CD4-positive, alpha-beta T cell treated with Interleukin-21 for 1 hour (primary cell): ENCODE measurements around the gene MYH14.
"Not testable (repeated sequence)": the region's sequence is repeated elsewhere in the genome, so short reads cannot be mapped to it uniquely, and the experiment has no call there.

Experiments used
- DNase-seq: peaks from one replicate; pipeline ENCODE4 v3.0.0-alpha.2; 2020

The MYH14 gene

DNA sequence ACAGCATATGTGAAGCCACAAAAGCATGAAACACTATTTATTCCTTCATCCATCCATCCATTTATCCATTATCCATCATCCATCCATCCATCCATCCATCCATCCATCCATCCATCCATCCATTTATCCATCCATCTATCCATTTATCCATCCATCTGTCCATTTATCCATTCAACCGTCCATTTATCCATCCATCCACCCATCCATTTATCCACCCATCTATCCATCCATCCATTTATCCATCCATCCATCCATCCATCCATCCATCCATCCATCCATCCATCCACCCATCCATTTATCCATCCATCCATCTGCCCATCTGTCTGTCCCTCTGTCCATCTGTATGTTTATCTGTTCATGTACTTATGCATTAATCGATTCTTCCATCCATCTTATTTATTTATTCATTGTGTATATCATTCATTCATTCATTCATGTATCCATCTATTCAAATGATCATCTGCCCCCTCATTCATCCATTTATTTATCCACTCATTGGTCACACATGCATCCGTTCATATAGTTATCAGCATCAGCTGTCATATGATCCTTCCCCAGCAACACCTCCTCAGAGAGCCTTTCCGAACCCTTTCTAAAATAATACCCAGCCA lies 7.0 kb upstream of the MYH14 start:
- DNase-seq, result no peak

DNA sequence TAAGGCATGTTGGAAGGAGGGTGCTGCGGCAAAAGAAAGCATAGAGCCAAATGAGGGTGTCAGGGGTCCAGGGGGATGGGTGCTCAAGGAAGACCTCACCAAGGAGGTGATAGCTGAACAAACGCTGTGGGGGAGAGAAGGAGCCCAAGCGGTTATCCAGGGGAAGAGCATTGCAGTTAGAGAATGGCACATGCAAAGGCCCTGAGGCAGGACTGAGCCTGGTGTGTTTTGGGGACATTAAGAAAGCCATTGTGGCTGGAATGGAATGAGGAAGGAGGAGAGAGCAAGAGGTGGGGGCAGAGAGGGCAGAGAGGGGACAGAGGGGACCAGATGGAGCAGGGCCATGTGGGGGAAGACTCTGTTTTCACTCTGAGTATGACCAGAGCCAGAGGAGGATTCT lies 6.1 kb upstream of the MYH14 start:
- no peak for DNase-seq

DNA sequence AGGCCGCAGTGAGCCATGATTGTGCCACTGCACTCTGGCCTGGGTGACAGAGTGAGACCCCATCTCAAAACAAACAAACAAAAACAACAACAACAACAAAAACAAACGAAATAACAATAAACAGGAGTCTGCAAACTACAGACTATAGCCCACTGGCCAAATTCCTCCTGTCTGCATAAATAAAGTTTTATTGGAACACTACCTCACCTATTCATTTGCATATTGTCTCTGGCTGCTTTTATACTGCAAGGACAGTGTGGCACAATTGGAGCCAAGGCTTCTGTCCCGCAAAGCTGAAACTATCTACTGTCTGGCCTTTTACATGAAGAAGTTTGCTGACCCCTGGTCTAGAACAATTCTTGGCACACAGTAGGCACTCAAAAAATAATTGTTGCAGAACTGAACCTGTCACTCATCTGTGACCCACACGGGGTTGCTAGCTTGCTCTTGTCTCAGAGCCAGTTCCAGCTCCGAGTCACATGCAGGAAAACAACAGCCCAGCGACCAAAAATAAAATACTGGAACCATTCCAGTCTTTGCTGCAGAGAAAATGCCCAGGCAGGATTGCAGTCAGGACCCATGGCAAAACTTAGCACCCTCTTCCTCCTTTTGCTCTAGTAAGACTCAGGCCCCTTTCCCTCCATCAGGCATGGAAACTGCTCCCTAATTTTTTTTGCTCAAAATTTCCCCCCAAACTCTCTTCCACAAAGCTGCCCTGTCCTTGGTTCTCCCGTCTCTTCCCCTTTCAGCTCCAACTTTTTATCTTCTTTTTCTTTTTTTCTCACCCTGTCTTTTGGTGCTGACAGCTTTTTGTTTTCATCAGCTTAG lies 4.8 kb upstream of the MYH14 start:
- no peak for DNase-seq

DNA sequence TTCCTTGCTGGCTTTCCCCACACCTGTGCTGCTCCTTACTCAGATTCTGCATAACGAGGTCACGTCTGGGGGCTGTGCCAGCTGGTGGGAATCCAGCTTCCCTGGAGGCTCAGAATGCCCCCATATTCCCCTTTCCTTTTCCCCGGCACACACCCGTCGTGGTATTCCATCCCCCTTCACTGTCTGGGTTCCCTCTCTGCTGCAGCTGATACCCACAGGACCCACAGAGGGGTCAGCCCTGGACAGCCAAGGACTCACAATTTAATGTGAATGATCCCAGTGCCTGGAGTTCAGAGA lies 4.2 kb upstream of the MYH14 start:
- DNase-seq, result no peak

DNA sequence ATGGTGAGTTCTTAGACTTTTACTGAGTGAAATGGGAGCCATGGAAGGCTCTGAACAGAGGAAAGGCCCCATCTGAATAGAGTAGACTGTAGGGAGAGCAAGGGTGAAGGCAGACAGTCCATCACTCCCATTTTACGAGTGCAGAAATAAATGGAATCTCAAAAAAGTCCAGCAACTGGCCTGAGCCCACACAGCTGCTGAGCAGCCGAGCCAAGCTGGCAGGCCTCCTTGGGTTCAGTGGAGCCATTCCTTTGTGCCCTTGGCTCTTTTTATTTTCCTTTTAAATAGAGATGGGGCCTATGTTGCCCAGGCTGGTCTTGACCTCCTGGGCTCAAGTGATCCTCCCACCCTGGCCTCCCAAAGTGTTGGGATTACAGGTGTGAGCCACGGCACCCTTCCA lies 1.0 kb upstream of the MYH14 start:
- DNase-seq, result no peak

DNA sequence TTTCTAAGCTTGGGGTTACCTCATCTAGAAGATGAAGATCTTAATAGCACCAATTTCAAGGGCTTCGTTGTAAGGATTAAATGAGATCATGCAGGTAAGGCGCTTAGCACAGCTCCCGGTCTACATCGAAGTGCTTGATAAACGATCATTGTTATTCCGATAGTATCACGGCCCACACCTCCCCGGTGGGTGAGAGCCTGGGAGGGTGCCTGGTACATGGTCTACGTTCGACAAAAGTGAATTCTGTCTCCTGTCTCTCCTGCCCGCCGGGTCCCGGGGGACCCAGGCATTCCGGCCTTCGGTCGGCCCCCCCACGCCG lies 501 bp upstream of the MYH14 start:
- no peak for DNase-seq

DNA sequence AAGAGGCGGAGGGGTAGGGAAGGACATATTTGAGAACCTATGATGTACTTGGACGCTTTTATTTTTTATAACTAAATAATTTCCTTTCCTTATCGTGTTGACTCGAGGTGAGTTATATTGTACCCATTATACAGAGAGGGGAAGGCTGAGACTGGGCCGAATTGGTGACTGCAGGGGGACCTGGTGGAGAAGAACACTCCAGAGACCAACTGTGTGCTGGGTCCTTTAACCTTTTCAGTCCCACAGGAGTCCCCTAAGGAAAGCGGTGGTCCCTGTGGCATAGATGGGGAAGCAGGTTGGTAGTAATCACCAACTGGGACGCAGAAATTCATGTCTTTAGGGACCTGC lies 633 bp downstream of the MYH14 start:
- no peak for DNase-seq

DNA sequence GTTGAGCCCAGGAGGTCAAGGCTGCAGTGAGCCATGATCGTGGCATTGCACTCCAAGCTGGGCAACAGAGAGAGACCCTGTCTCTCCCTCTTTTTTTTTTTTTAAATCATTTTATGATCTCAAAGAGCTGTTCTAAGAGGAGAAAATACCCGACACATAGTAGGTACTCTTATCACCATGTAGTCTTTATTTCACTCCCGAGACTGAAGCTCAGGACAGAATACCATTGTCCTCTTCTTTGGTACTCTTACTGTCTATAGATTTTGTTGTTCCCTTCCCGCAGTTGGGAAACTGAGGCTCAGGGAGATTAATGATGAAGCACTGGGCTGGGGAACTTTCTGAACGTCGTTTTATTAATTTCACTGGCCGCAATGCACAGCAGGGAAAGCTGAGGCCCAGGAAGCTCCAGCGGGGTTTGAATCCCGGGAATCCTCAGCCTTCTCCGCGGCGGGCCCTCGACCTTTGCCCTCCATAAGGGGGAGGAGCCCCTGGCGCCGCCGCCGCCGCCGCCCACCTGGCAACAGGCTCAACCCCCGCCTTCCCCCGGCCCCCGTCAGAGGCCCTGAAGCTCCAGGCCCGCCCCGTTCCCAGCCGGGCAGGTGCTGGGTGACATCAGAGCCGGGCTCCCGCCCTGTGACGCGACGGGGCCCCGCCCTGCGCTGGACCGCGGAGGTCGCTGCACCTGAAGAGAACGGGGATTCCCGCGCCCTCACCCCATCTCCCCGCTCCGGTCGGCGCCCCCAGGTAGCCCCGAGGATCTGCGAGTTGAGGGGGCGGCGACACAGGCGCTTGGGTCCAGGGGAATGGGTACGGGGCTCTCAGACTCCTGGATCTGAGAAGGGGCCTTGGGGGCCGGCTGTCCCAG lies 1.6 kb downstream of the MYH14 start:
- no peak for DNase-seq

DNA sequence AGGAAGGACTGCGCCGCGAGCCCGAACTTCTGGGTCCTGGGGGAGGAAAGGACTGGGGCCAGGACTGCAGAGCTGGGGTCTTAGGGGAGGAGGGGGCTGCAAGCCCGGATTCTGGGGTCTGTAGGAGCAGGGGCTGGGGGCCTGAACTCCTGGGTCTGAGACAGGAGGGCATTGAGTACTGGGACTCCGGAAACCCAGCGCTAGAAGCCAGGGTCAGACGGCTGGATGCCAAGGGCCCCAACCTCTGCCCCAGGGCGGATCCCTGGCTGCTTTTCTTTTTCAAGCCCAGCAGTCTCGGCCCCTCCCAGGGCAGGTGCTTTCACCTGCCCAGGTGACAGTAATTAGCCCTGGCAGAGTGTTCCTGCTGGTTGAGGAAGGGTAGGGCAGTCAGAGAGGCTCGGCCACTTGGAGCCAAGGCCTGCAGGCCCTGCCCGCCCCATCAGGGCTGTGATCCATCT lies 2.3 kb downstream of the MYH14 start:
- no peak for DNase-seq

DNA sequence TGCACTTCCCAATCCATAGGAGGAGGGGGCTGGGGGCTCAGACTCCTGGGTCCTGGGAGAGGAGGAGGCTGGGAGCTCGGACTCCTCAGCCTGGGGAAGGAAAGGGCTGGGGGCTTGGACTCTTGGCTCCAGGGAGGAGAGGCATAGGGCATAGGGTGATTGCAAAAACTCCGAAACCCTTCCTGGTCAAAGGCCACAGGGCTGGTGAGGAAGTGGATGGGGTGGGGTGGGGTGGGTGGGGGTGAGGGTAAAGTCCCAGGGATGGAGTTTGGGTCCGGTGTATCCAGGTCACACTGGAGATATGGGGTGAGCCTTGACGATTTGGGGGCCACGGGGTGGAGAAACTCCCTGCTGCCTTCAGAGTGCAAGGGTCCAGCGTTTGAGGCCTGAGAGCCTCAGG lies 2.8 kb downstream of the MYH14 start:
- no peak for DNase-seq

DNA sequence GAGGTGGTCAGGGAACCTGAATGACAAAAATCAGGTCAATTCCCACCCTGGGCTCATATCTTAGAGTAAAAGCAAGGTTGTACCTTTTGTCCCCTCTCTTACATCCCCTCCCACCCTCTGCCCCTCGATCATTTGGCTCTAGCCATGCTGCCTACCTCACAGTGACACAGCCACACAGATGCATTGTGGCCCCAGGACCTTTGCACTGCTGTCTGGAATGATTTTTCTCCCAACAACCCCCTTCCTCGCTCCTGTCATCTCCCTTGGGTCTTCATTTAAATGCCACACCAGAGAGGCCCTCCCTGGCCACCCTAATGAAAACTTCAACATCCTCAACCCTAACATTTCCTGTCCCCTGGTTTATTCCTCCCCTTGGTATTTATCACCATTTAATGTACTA lies 4.3 kb downstream of the MYH14 start:
- DNase-seq, result no peak

DNA sequence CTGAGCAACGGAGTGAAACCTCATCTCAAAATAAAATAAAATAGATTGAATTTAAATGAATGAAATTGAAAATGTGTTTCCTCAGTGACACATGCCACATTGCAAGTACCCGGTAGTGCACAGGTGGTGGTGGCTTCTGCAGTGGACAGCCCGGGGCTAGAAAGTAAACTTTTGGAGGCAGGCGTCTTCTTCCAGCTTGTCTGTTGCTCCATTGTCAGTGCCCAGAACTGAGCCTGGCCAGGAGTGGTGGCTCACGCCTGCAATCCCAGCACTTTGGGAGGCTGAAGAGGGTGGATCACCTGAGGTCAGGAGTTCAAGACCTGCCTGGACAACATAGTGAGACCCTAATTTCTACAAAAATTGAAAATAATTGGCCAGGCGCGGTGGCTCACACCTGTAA lies 5.7 kb downstream of the MYH14 start:
- no peak for DNase-seq

DNA sequence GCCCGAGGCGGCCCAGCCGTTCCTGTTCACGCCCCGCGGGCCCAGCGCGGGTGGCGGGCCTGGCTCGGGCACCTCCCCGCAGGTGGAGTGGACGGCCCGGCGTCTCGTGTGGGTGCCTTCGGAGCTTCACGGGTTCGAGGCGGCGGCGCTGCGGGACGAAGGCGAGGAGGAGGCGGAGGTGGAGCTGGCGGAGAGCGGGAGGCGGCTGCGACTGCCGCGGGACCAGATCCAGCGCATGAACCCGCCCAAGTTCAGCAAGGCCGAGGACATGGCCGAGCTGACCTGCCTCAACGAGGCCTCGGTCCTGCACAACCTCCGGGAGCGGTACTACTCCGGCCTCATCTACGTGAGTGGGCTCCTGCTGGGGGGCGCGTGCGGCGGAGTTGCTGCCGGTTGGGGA lies 7.0 kb downstream of the MYH14 start:
- DNase-seq, result no peak

DNA sequence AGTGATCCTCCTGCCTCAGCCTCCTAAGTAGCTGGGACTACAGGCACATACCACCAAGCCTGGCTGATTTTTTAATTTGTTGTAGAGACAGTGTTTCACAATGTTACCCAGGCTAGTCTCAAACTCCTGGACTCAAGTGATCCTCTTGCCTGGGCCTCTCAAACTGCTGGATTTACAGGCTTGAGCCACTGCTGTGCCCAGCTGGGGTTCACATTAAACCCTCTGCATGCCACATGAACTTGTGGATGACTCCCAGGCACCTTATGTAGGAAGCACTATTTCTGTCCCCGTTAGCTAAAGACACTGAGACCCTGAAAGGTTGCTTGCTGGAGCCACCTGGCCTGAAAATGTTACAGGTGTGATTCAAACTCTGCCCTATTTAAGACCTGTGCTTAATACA lies 10.5 kb downstream of the MYH14 start:
- no peak for DNase-seq

DNA sequence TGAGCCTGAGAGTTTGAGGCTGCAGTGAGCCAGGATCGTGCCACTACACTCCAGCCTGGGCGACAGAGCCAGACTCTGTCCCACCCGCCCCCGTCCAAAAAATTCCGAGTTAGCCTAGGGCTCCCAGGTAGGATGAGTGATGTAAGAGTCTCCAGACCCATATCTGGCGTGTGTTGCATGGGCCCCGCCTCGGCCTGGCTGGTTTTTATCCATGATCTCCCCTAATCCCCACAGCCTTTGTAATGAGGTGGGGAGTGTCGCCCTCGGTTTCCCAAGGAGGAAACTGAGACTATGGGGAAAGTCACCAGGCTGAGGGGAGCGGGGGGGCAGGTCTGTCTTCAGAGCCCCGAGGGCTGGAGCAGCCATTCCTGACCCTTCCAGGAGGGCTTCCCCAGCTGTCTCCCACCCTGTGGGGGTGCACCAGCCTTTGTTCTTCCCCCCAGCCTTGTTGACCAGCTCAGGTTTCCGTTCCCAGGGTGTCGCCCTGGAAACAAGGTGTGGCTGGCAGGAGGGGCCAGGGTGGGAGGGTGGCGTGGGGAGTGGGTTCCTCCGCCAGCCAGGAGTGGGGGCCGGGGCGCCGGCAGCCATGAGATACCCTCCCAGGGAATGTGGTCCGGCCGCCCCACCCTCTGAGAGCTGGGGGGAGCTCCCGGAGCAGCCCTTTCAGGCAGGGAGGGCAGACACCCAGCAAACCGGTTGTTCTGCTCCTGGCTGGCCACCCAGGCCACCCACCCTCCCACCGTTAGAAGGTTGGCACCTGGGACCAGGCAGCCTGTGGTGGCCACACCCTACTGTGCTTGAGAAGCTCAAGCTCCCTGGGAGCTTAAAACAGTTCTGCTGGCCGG lies 11.5 kb downstream of the MYH14 start:
- DNase-seq, result no peak

DNA sequence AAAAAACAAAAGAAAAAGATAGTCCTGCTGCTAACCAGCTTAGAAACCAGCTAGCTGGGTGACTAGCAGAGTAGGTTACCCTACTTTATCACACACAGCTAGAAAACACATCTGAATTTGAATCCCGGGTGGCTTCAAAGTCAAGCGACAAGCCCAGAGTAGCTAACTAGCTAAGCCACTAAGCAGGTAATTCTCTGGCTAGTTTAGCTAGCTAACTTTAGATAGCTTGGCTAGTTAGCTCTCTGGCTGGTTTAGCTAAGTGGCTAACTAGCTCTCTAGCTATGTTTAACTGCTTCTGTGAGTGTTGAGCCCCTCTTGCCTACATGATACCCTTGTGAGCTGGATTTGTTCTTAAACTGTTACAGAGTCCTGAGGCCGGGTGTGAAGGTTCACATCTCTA lies 12.4 kb downstream of the MYH14 start:
- no peak for DNase-seq

DNA sequence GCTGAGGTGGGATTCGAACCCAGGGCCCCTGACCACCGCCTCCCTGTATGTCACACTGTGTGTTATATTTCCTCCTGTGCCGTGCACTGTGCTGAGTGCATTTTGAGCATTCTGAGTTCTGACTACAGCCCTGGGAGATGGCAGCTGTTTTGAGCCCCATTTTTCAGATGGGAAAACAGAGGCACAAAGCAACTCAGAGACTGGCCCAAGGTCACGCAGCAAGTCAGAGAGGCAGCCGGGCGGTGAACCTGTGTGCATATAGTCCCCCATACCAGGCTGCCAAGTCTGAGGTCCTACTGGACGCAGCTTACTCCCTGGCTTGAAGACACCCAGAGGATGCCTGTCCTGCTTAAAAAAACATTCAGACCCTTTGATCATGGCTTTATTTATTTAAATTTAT lies 17.7 kb downstream of the MYH14 start:
- no peak for DNase-seq

DNA sequence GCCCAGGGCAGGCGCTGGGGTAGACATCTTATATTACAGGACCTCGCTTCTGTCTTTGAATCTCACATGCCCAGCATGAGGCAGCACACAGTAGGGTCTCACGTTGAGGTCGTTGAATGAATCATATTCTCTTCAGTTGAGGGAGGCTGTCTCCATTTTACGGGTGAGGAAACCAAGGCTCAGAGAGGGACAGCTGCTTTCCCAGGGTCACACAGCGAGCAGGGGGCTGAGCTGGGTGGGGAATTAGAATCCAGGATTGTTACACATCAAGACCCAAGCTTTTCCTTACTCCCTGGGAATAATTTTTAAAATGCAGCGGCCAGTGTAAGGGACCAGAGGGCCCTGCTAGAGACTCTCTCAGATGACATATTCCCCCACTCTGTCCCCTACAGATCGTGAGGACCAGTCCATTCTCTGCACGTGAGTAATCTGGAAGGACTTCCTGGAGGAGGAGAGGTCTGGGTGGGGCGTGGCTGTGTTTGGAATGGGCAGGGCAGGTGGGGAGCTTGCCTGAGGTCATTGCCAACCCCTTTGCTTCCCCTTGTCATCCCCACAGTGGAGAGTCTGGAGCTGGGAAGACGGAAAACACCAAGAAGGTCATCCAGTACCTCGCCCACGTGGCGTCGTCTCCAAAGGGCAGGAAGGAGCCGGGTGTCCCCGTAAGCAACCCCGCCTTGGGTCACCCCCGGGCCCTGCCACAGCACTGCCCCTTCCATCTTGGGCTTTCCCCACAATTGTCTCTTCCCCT lies 19.4 kb downstream of the MYH14 start:
- DNase-seq, result no peak

DNA sequence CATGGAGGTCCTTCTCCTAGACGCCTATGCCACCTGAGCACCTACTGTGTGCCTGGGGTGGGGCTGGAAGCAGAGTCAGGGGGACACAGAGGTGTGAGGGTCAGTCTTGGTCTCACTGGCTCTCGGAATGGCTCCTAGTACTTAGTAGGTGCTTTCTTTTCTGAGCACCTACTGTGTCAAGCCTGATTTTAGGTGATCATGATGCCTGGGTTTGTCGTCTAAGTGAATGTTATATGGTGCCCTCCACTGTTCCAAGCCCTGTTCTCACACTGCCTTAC lies 20.0 kb downstream of the MYH14 start:
- DNase-seq, result no peak

DNA sequence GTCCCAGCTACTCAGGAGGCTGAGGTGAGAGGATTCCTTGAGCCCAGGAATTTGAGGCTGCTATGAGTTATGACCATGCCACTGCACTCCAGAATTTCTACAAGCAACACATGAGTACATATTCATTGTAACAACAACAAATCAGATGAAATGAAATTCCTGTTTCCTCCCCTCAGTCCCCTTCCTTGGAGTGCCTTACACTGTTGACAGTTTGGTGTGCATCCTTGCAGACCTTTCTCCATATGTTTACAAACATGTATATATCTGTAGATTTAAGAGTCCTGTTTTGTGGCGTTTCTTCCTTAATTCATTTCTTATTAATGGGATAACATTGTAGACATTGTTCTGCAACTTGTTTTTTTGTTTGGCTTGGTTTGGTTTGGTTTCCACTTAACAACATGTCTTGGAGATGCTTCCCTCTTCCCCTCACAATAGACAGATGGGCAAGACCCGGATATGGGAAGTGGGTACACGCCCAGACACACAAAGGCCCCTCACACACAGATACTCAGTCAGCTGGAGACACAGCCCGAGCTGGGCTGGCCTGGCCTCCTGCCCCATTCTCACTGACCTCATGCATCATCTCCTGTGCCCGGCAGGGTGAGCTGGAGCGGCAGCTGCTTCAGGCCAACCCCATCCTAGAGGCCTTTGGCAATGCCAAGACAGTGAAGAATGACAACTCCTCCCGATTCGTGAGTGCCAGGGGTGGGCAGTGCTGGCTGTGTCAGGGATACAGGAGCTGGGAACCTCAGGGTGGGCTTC lies 21.7 kb downstream of the MYH14 start:
- no peak for DNase-seq

DNA sequence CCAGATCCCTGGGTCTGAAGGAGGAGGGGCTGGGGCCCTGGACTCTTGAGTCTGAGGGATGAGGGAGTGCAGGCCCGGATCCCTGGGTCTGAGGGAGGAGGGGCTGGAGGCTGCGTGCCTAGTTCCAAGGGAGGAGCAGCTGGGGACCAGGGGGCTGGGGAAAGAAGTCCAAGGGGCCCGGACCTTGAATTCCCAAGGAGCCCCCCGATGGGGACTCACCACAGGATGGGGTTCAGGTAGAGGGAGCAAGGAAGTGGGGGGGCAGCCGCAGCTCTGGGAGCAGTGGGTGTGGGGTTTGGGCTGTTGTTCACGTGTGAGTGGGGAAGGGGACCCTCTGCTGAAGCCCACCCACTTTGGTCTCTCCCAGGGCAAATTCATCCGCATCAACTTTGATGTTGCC lies 23.1 kb downstream of the MYH14 start:
- no peak for DNase-seq

DNA sequence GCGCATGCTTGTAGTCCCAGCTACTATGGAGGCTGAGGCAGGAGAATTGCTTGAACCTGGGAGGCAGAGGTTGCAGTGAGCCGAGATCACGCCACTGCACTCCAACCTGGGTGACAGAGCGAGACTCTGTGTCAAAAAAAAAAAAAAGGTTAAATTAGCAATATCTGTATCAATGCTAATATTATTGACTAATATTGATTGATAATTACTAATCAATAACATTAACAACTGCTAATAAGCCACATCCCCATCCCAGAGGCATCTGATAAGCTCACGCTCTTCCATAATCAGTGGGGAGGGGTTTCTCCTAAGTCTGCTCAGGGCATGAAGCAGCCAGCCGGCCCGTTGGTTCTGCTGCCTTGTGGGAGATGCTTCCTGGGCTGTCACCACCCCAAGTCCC lies 24.7 kb downstream of the MYH14 start:
- not testable (repeated sequence) for DNase-seq
